ENCODE results near the gene ZBTB20.

GRCh38 chr3:114632757-114633424 is 514.2 kb downstream of the ZBTB20 start:
- TF ChIP-seq CTCF (IDR thresholded peaks at IDR 0.05; ENCODE audit: insufficient read depth, low read length) (no peak), SPI1 (IDR thresholded peaks at IDR 0.05; ENCODE audit: borderline replicate concordance, low read depth) (no peak), GABPA (IDR thresholded peaks at IDR 0.05; ENCODE audit: low read depth) (no peak), POLR2AphosphoS5 (IDR thresholded peaks at IDR 0.05; ENCODE audit: low read depth) (no peak), REST (IDR thresholded peaks at IDR 0.05; ENCODE audit: insufficient replicate concordance, low read depth) (no peak)
